ENCODE data around the gene P3H2.
A peak's percentile ranks its signal among the peaks of the same experiment; 100 is the strongest.
"Not testable (repeated sequence)": the region's sequence is repeated elsewhere in the genome, so short reads cannot be mapped to it uniquely, and the experiment has no call there.

P3H2 gene, protein sequence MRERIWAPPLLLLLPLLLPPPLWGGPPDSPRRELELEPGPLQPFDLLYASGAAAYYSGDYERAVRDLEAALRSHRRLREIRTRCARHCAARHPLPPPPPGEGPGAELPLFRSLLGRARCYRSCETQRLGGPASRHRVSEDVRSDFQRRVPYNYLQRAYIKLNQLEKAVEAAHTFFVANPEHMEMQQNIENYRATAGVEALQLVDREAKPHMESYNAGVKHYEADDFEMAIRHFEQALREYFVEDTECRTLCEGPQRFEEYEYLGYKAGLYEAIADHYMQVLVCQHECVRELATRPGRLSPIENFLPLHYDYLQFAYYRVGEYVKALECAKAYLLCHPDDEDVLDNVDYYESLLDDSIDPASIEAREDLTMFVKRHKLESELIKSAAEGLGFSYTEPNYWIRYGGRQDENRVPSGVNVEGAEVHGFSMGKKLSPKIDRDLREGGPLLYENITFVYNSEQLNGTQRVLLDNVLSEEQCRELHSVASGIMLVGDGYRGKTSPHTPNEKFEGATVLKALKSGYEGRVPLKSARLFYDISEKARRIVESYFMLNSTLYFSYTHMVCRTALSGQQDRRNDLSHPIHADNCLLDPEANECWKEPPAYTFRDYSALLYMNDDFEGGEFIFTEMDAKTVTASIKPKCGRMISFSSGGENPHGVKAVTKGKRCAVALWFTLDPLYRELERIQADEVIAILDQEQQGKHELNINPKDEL

GRCh38 chr3:190120269-190121060 lies at the start of gene P3H2:
P3H2 (minus strand) TSS chr3:190120897; CDS start chr3:190120731, 166 bp downstream.
- H3K36me3 ChIP-seq (ENCODE audit: insufficient read depth, low read length) = no peaks in the 10 kb centered on the region
- TF ChIP-seq POLR2AphosphoS5 (IDR thresholded peaks at IDR 0.05; ENCODE audit: borderline replicate concordance, low read depth, low read length) (no peak), EZH2 (IDR thresholded peaks at IDR 0.05) (no peak), FOXP2 (optimal IDR thresholded peaks at IDR 0.05; ENCODE audit: control extremely low read depth, extremely low read length, insufficient read depth) (no peak)
- H3K4me3 ChIP-seq = peak within 1 kb of the TSS; percentile 92
- no peak for DNase-seq (ENCODE audit: low read depth, low spot score)
- no peak within 1 kb of the TSS for H3K27ac ChIP-seq
- peak within 1 kb of the TSS; percentile 63 for H3K9ac ChIP-seq (ENCODE audit: insufficient read length)
- no peaks in the 10 kb centered on the region for H3K9me3 ChIP-seq (ENCODE audit: low read depth, low read length)

- Histone ChIP-seq H3K27ac (no peak overlapping the region), H3K9me3 (ENCODE audit: low read depth, low read length) (no peaks in the 10 kb centered on the region), H3K9ac (ENCODE audit: insufficient read length) (no peak overlapping the region), H3K4me3 (no peak overlapping the region), H3K36me3 (ENCODE audit: insufficient read depth, low read length) (no peaks in the 10 kb centered on the region)
- TF ChIP-seq EZH2 (IDR thresholded peaks at IDR 0.05) = no peak
- DNase-seq (ENCODE audit: low read depth, low spot score) = no peak
These were observed 49.2 kb upstream of the P3H2 start for GRCh38 chr3:190169877-190170276.

- H3K9ac ChIP-seq (ENCODE audit: insufficient read length) = no peak overlapping the region
- no peak overlapping the region for H3K27ac ChIP-seq
- no peaks in the 10 kb centered on the region for H3K36me3 ChIP-seq (ENCODE audit: insufficient read depth, low read length)
- no peak overlapping the region for H3K4me3 ChIP-seq
- H3K9me3 ChIP-seq (ENCODE audit: low read depth, low read length) = no peaks in the 10 kb centered on the region
- DNase-seq (ENCODE audit: low read depth, low spot score) = no peak
- TF ChIP-seq FOXP2 (optimal IDR thresholded peaks at IDR 0.05; ENCODE audit: control extremely low read depth, extremely low read length, insufficient read depth) (no peak), POLR2AphosphoS5 (IDR thresholded peaks at IDR 0.05; ENCODE audit: borderline replicate concordance, low read depth, low read length) (no peak), EZH2 (IDR thresholded peaks at IDR 0.05) (no peak)
These were observed 48.5 kb upstream of the P3H2 start for GRCh38 chr3:190169243-190169642.

- Histone ChIP-seq H3K4me3 (no peak overlapping the region), H3K9me3 (ENCODE audit: low read depth, low read length) (no peaks in the 10 kb centered on the region), H3K27ac (no peak overlapping the region), H3K9ac (ENCODE audit: insufficient read length) (no peak overlapping the region), H3K36me3 (ENCODE audit: insufficient read depth, low read length) (no peaks in the 10 kb centered on the region)
- DNase-seq (ENCODE audit: low read depth, low spot score) = no peak
- no peak for TF ChIP-seq FOXP2 (optimal IDR thresholded peaks at IDR 0.05; ENCODE audit: control extremely low read depth, extremely low read length, insufficient read depth)
- TF ChIP-seq EZH2 (IDR thresholded peaks at IDR 0.05) = no peak
- TF ChIP-seq POLR2AphosphoS5 (IDR thresholded peaks at IDR 0.05; ENCODE audit: borderline replicate concordance, low read depth, low read length) = no peak
These were observed 47.4 kb upstream of the P3H2 start for GRCh38 chr3:190167936-190168680.

DNA sequence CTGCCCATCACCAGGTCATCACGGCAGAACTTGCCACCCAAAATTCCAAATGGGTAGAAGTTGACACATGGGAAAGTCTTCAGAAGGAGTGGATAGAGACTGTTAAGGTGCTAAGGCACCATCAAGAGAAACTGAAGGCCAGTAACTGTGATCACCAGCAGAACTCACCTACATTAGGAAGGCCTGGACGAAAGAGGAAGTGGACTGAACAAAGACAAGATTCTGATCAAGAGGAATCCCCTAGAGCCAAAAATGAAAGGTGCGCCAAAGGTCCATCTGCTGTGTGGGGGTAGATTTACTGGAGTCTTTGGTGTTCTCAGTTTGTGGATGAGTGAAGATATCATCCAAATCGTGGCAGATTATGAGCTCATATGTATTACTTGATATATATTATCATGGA lies 46.3 kb upstream of the P3H2 start:
- H3K36me3 ChIP-seq (ENCODE audit: insufficient read depth, low read length) = no peaks in the 10 kb centered on the region
- no peak overlapping the region for H3K9ac ChIP-seq (ENCODE audit: insufficient read length)
- no peak for DNase-seq (ENCODE audit: low read depth, low spot score)
- no peaks in the 10 kb centered on the region for H3K9me3 ChIP-seq (ENCODE audit: low read depth, low read length)
- TF ChIP-seq EZH2 (IDR thresholded peaks at IDR 0.05) = no peak
- TF ChIP-seq POLR2AphosphoS5 (IDR thresholded peaks at IDR 0.05; ENCODE audit: borderline replicate concordance, low read depth, low read length) = no peak
- TF ChIP-seq FOXP2 (optimal IDR thresholded peaks at IDR 0.05; ENCODE audit: control extremely low read depth, extremely low read length, insufficient read depth) = no peak
- H3K27ac ChIP-seq = no peak overlapping the region
- H3K4me3 ChIP-seq = no peak overlapping the region

DNA sequence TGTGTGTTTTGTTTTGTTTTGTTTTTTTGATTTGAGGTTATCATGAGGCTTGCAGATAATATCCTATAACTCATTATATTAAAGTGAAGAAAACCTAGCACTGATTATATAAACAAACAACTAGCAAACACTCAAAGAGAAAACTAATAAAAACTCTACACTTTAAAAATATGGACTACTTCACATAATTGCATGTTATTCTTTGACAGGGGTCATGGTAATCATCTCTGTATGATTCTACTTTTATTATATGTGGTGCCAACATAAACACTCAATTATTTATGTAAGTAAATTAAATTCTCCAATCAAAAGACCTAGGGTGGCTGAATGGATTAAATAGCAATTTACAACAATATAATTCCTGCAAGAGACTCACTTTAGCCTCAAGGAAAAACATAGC lies 44.6 kb upstream of the P3H2 start:
- TF ChIP-seq FOXP2 (optimal IDR thresholded peaks at IDR 0.05; ENCODE audit: control extremely low read depth, extremely low read length, insufficient read depth) = no peak
- no peaks in the 10 kb centered on the region for H3K36me3 ChIP-seq (ENCODE audit: insufficient read depth, low read length)

DNA sequence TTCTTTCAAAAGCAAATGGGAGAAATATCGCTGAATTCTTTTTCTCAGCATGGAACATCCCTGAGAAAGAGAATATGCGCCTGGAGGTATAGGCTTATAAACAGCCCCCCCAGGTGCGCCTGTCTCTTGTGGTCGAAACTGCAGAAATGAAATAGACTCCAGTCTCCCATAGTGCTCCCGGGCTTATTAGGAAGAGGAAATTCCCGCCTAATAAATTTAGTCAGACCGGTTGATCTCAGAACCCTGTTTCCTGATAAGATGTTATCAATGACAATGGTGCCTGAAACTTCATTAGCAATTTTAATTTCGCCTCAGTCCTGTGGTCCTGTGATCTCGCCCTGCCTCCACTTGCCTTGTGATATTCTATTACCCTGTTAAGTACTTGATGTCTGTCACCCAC lies 41.3 kb upstream of the P3H2 start:
- not testable (repeated sequence) for H3K36me3 ChIP-seq (ENCODE audit: insufficient read depth, low read length); H3K9me3 ChIP-seq (ENCODE audit: low read depth, low read length); H3K4me3 ChIP-seq; H3K27ac ChIP-seq; H3K9ac ChIP-seq (ENCODE audit: insufficient read length); DNase-seq (ENCODE audit: low read depth, low spot score)

More for the DNA sequence above, 44.6 kb upstream of the P3H2 start:
- no peak for DNase-seq (ENCODE audit: low read depth, low spot score)
- Histone ChIP-seq H3K9me3 (ENCODE audit: low read depth, low read length) (no peaks in the 10 kb centered on the region), H3K27ac (no peak overlapping the region), H3K9ac (ENCODE audit: insufficient read length) (no peak overlapping the region), H3K4me3 (no peak overlapping the region)

DNA sequence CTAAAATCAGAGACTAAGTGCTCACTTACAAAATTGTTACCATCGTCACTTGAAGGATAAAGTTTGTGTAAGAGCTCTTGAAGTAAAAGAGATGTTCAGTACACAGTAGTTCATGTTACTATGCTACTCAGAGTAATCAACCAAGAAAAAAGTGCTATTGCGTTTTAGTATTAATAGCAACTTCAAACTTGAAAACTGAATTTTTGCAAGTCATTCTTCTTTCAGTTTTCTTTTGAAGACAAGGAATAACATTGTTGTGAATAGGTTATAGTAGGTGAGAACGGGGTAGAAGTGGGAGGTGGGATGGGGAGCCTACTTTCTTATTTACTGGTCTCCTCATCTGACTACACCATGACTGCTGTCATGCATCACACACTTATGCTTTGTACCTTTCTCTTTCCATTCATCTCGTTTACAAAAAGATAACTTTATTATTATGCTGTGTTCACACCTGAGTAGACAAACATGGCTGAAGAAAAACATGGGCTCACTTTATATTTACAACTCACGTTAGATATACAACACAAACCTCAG lies 39.3 kb upstream of the P3H2 start:
- Histone ChIP-seq H3K9me3 (ENCODE audit: low read depth, low read length) (no peaks in the 10 kb centered on the region), H3K9ac (ENCODE audit: insufficient read length) (no peak overlapping the region), H3K4me3 (no peak overlapping the region), H3K36me3 (ENCODE audit: insufficient read depth, low read length) (no peaks in the 10 kb centered on the region), H3K27ac (no peak overlapping the region)
- TF ChIP-seq POLR2AphosphoS5 (IDR thresholded peaks at IDR 0.05; ENCODE audit: borderline replicate concordance, low read depth, low read length) = no peak
- TF ChIP-seq EZH2 (IDR thresholded peaks at IDR 0.05) = no peak
- TF ChIP-seq FOXP2 (optimal IDR thresholded peaks at IDR 0.05; ENCODE audit: control extremely low read depth, extremely low read length, insufficient read depth) = no peak
- no peak for DNase-seq (ENCODE audit: low read depth, low spot score)
